Measurements from ENCODE around the gene ACKR4. TPM values are rescaled to one million over a fixed set of nuclear protein-coding genes. Genes with fewer than 3 reads are reported as not detected.
"Not testable (repeated sequence)": the region's sequence is repeated elsewhere in the genome, so short reads cannot be mapped to it uniquely, and the experiment has no call there.

ACKR4 gene
- total and polyA plus RNA-seq, 12 donors, result 0.36 to 2.4 (median 1.5) TPM

DNA sequence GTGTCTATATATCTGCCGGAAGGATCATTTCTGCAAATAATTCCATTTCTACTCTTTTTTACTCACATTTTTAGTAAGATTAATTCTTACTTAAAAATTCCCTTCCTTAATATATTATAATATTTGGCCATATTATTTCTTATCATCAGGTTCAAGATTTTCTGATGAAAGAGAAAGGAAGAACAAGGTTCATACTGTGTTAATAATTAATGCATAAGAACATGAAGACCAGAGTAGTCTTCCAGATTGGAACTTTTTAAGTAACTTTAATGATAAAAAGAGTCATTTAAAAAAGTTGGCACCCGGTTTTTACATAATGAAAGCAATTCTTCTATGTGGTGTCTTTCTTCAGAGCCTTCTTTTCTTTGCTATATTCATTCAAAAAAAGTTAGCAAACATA, 590 bp downstream of the ACKR4 start:
- intact Hi-C loops (cut with DNase I), result no loop called here
- no peaks in the 10 kb centered on the region for H3K27me3 ChIP-seq
- DNase-seq, result no peak
- H3K4me1 ChIP-seq (replicated peaks in 1 of 2), result peaks cover 14 to 26% of the 10 kb centered on the region in 2 donors
- H3K36me3 ChIP-seq (replicated peaks in 1 of 2), result peaks cover 0 to 2% of the 10 kb centered on the region in 2 donors
- no peaks in the 10 kb centered on the region for H3K9me3 ChIP-seq (replicated peaks in 1 of 3)
- H3K4me3 ChIP-seq, result peak overlapping the region in 2 of 4 donors; percentile 0 to 25
- WGBS, 4 donors, result 67 to 76% (median 69%) methylated on average over 2 of the region's 2 CpGs
- TF ChIP-seq, protein P1, sequence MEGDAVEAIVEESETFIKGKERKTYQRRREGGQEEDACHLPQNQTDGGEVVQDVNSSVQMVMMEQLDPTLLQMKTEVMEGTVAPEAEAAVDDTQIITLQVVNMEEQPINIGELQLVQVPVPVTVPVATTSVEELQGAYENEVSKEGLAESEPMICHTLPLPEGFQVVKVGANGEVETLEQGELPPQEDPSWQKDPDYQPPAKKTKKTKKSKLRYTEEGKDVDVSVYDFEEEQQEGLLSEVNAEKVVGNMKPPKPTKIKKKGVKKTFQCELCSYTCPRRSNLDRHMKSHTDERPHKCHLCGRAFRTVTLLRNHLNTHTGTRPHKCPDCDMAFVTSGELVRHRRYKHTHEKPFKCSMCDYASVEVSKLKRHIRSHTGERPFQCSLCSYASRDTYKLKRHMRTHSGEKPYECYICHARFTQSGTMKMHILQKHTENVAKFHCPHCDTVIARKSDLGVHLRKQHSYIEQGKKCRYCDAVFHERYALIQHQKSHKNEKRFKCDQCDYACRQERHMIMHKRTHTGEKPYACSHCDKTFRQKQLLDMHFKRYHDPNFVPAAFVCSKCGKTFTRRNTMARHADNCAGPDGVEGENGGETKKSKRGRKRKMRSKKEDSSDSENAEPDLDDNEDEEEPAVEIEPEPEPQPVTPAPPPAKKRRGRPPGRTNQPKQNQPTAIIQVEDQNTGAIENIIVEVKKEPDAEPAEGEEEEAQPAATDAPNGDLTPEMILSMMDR (IDR thresholded peaks at IDR 0.05), result no peak
- TF ChIP-seq POLR2A (IDR thresholded peaks at IDR 0.05), result no peak
- H3K27ac ChIP-seq, result no peak overlapping the region

DNA sequence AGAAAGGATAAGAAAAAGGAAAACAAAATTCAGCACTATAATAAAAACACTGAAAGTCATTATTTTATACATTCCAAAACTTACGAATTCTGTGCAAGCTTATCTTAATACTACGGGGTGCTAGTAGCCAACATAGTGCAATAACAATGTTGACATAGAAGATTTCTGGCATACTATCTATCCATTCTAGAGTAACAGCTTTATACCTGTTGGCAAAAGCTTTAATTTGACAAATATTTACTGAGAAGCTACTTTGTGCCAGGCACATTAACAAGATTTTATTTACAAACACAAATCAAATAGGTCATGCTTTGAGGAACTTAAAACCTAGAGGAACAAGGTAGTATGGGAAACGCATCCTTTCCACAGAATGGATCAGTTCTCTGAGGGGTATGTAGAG, 1.1 kb downstream of the ACKR4 start:
- intact Hi-C loops (cut with DNase I), result no loop called here
- Histone ChIP-seq H3K4me1 (replicated peaks in 1 of 2) (peaks cover 14 to 22% of the 10 kb centered on the region in 2 donors), H3K9me3 (replicated peaks in 1 of 3) (no peaks in the 10 kb centered on the region), H3K4me3 (peak overlapping the region in 1 of 4 donors; percentile 25), H3K27ac (no peak overlapping the region), H3K27me3 (no peaks in the 10 kb centered on the region), H3K36me3 (replicated peaks in 1 of 2) (peaks cover 0 to 7% of the 10 kb centered on the region in 2 donors)
- 75 to 83% (median 79%) methylated on average over 3 of the region's 3 CpGs for WGBS, 4 donors
- DNase-seq, result no peak
- no peak for TF ChIP-seq POLR2A (IDR thresholded peaks at IDR 0.05)

DNA sequence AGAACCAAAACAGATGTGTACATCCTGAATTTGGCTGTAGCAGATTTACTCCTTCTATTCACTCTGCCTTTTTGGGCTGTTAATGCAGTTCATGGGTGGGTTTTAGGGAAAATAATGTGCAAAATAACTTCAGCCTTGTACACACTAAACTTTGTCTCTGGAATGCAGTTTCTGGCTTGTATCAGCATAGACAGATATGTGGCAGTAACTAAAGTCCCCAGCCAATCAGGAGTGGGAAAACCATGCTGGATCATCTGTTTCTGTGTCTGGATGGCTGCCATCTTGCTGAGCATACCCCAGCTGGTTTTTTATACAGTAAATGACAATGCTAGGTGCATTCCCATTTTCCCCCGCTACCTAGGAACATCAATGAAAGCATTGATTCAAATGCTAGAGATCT, 3.5 kb downstream of the ACKR4 start:
- no CpG with 5 or more reads among the region's 1 CpG for WGBS, 4 donors
- H3K27me3 ChIP-seq; H3K4me3 ChIP-seq; H3K9me3 ChIP-seq (replicated peaks in 1 of 3); DNase-seq; H3K27ac ChIP-seq; H3K36me3 ChIP-seq (replicated peaks in 1 of 2); intact Hi-C loops (cut with DNase I): not testable (repeated sequence)
- H3K4me1 ChIP-seq (replicated peaks in 1 of 2), result peaks cover 0 to 10% of the 10 kb centered on the region in 2 donors

- 83 to 97% (median 88%) methylated on average over 2 of the region's 2 CpGs for WGBS, 4 donors
- Histone ChIP-seq H3K4me3 (no peak overlapping the region), H3K9me3 (replicated peaks in 1 of 3) (peaks cover 0 to 10% (median 0%) of the 10 kb centered on the region in 3 donors), H3K4me1 (replicated peaks in 1 of 2) (no peaks in the 10 kb centered on the region), H3K27ac (no peak overlapping the region), H3K36me3 (replicated peaks in 1 of 2) (peaks cover 0 to 7% of the 10 kb centered on the region in 2 donors), H3K27me3 (no peaks in the 10 kb centered on the region)
- intact Hi-C loops (cut with DNase I), result no loop called here
- no peak for DNase-seq
- TF ChIP-seq, protein P1 (IDR thresholded peaks at IDR 0.05), result no peak
- TF ChIP-seq POLR2A (IDR thresholded peaks at IDR 0.05), result no peak
Observed at GRCh38 chr3:132605374-132605792, 8.3 kb downstream of the ACKR4 start.

- intact Hi-C loops (cut with DNase I), result no loop called here
- Histone ChIP-seq H3K27ac (no peak overlapping the region), H3K9me3 (replicated peaks in 1 of 3) (peaks cover 0 to 10% (median 0%) of the 10 kb centered on the region in 3 donors), H3K4me3 (no peak overlapping the region), H3K4me1 (replicated peaks in 1 of 2) (no peaks in the 10 kb centered on the region), H3K36me3 (replicated peaks in 1 of 2) (peaks cover 0 to 7% of the 10 kb centered on the region in 2 donors), H3K27me3 (no peaks in the 10 kb centered on the region)
- DNase-seq, result no peak
- WGBS, 4 donors, result 87 to 93% (median 91%) methylated on average over 1 of the region's 1 CpG
- TF ChIP-seq POLR2A (IDR thresholded peaks at IDR 0.05), result no peak
- TF ChIP-seq, protein P1 (IDR thresholded peaks at IDR 0.05), result no peak
Observed at GRCh38 chr3:132606085-132606484, 9.0 kb downstream of the ACKR4 start.

GRCh38 chr3:132606620-132607019, 9.6 kb downstream of the ACKR4 start:
- H3K4me3 ChIP-seq; H3K4me1 ChIP-seq (replicated peaks in 1 of 2); intact Hi-C loops (cut with DNase I); DNase-seq; H3K27me3 ChIP-seq; H3K9me3 ChIP-seq (replicated peaks in 1 of 3); H3K27ac ChIP-seq; H3K36me3 ChIP-seq (replicated peaks in 1 of 2): not testable (repeated sequence)
- WGBS, 4 donors, result 88 to 96% (median 94%) methylated on average over 5 to 8 of the region's 8 CpGs

DNA sequence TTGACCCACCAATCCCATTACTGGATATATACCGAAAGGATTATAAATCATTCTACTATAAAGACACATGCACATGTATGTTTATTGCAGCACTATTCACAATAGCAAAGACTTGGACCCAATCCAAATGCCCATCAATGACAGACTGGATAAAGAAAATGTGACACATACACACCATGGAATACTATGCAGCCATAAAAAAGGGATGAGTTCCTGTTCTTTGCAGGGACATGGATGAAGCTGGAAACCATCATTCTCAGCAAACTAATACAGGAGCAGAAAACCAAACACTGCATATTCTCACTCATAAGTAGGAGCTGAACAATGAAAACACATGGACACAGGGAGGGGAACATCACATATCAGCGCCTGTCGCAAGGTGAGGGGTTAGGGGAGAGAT, 18.2 kb downstream of the ACKR4 start:
- H3K36me3 ChIP-seq (replicated peaks in 1 of 2); DNase-seq; H3K27me3 ChIP-seq; H3K4me1 ChIP-seq (replicated peaks in 1 of 2); H3K9me3 ChIP-seq (replicated peaks in 1 of 3); H3K27ac ChIP-seq; intact Hi-C loops (cut with DNase I); H3K4me3 ChIP-seq: not testable (repeated sequence)
- whole genome bisulfite sequencing, 4 donors, result 95 to 98% (median 97%) methylated on average over 3 of the region's 3 CpGs

Data from adrenal gland (tissue), 12 donors.